DND-41 (cell line): ENCODE measurements around the gene DDX1.

Experiments
- EZH2 ChIP-seq: IDR thresholded peaks from 3 replicates; pipeline ENCODE4 v1.6.1; 2012; ENCODE audit warnings: borderline replicate concordance, low read depth, mild to moderate bottlenecking, moderate library complexity, low read length, inconsistent platforms; ENCODE audit not compliant: severe bottlenecking
- TF ChIP-seq, protein P1 (sequence below): IDR thresholded peaks from 2 replicates; pipeline ENCODE4 v1.5.1; 2012; ENCODE audit warnings: borderline replicate concordance, low read length, moderate library complexity, mild to moderate bottlenecking; ENCODE audit not compliant: poor library complexity, severe bottlenecking; ENCODE audit errors: extremely low read depth

- TF ChIP-seq, protein P1, sequence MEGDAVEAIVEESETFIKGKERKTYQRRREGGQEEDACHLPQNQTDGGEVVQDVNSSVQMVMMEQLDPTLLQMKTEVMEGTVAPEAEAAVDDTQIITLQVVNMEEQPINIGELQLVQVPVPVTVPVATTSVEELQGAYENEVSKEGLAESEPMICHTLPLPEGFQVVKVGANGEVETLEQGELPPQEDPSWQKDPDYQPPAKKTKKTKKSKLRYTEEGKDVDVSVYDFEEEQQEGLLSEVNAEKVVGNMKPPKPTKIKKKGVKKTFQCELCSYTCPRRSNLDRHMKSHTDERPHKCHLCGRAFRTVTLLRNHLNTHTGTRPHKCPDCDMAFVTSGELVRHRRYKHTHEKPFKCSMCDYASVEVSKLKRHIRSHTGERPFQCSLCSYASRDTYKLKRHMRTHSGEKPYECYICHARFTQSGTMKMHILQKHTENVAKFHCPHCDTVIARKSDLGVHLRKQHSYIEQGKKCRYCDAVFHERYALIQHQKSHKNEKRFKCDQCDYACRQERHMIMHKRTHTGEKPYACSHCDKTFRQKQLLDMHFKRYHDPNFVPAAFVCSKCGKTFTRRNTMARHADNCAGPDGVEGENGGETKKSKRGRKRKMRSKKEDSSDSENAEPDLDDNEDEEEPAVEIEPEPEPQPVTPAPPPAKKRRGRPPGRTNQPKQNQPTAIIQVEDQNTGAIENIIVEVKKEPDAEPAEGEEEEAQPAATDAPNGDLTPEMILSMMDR: no peak
- TF ChIP-seq EZH2: no peak
These were observed 56.2 kb downstream of the DDX1 start for GRCh38 chr2:15647622-15648590.
